ENCODE measurements around the gene KCNJ9.
"Not testable (repeated sequence)": the region's sequence is repeated elsewhere in the genome, so short reads cannot be mapped to it uniquely, and the experiment has no call there.

KCNJ9 gene

GRCh38 chr1:160047111-160047991 is 34.0 kb upstream of the KCNJ9 start:
- DNase-seq (ENCODE audit: low read depth), result no peak
- H3K4me3 ChIP-seq (replicated peaks; ENCODE audit: low read depth, low read length), result no peak overlapping the region
- TF ChIP-seq, protein P1, sequence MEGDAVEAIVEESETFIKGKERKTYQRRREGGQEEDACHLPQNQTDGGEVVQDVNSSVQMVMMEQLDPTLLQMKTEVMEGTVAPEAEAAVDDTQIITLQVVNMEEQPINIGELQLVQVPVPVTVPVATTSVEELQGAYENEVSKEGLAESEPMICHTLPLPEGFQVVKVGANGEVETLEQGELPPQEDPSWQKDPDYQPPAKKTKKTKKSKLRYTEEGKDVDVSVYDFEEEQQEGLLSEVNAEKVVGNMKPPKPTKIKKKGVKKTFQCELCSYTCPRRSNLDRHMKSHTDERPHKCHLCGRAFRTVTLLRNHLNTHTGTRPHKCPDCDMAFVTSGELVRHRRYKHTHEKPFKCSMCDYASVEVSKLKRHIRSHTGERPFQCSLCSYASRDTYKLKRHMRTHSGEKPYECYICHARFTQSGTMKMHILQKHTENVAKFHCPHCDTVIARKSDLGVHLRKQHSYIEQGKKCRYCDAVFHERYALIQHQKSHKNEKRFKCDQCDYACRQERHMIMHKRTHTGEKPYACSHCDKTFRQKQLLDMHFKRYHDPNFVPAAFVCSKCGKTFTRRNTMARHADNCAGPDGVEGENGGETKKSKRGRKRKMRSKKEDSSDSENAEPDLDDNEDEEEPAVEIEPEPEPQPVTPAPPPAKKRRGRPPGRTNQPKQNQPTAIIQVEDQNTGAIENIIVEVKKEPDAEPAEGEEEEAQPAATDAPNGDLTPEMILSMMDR (IDR thresholded peaks at IDR 0.05; ENCODE audit: low read length, missing control alignments), result no peak

- TF ChIP-seq, protein P1 (IDR thresholded peaks at IDR 0.05; ENCODE audit: low read length, missing control alignments), result no peak
- no peak overlapping the region for H3K4me3 ChIP-seq (replicated peaks; ENCODE audit: low read depth, low read length)
- DNase-seq (ENCODE audit: low read depth), result no peak
Measured at GRCh38 chr1:160048335-160048734, 33.0 kb upstream of the KCNJ9 start.

- TF ChIP-seq, protein P1 (IDR thresholded peaks at IDR 0.05; ENCODE audit: low read length, missing control alignments), result no peak
- no peak overlapping the region for H3K4me3 ChIP-seq (replicated peaks; ENCODE audit: low read depth, low read length)
Measured at GRCh38 chr1:160049101-160049500, 32.2 kb upstream of the KCNJ9 start.

DNA sequence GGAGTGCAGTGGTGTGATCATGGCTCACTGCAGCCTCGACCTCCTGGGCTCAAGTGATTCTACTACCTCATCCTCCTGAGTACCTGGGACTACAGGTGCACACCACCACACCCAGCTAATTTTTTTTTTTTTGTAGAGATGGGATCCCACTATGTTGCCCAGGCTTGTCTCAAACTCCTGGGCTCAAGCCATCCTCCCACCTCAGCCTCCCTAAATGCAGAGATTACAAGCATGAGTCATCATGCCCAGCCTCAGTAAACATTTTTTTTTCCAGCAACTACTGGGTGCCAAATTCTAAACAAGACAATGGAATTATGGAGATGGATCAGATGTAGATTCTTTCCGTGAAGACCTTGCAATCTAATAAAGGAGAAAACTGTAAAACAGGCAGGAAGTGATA is 31.2 kb upstream of the KCNJ9 start:
- not testable (repeated sequence) for DNase-seq (ENCODE audit: low read depth); H3K4me3 ChIP-seq (replicated peaks; ENCODE audit: low read depth, low read length)

More at GRCh38 chr1:160049101-160049500, 32.2 kb upstream of the KCNJ9 start:
- no peak for DNase-seq (ENCODE audit: low read depth)

DNA sequence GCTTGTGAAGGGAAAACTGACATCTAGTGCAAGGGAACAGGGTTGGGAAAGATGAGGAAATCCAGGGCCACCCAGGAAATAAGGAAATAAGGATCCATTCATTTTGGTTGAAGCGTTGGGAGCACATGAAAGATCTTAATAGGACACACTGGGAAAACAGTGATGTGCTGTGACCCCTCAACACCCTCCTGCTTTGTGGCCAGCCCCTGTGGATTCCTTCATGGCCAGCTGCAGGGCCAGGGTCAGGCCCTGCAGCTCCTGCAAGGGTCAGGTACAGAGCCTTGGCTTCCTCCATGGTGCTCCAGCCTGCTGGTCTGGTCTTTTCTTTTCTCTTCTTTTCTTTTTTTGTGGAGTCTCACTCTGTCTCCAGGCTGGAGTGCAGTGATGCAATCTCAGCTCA is 30.7 kb upstream of the KCNJ9 start:
- no peak overlapping the region for H3K4me3 ChIP-seq (replicated peaks; ENCODE audit: low read depth, low read length)
- DNase-seq (ENCODE audit: low read depth), result no peak
- TF ChIP-seq, protein P1 (IDR thresholded peaks at IDR 0.05; ENCODE audit: low read length, missing control alignments), result no peak

- TF ChIP-seq, protein P1 (IDR thresholded peaks at IDR 0.05; ENCODE audit: low read length, missing control alignments), result no peak
- no peak overlapping the region for H3K4me3 ChIP-seq (replicated peaks; ENCODE audit: low read depth, low read length)
Measured at GRCh38 chr1:160052936-160053335, 28.4 kb upstream of the KCNJ9 start.

GRCh38 chr1:160053548-160054365 is 27.6 kb upstream of the KCNJ9 start:
- H3K4me3 ChIP-seq (replicated peaks; ENCODE audit: low read depth, low read length), result no peak overlapping the region
- TF ChIP-seq, protein P1 (IDR thresholded peaks at IDR 0.05; ENCODE audit: low read length, missing control alignments), result no peak
- no peak for DNase-seq (ENCODE audit: low read depth)

More at GRCh38 chr1:160052936-160053335, 28.4 kb upstream of the KCNJ9 start:
- DNase-seq (ENCODE audit: low read depth), result no peak

Measured in fibroblast of pulmonary artery (primary cell).